ENCODE measurements around the gene SPAG16. TPM values are rescaled to one million over a fixed set of nuclear protein-coding genes. Genes with fewer than 3 reads are reported as not detected.
"Not testable (repeated sequence)": the region's sequence is repeated elsewhere in the genome, so short reads cannot be mapped to it uniquely, and the experiment has no call there.

The SPAG16 gene
- total RNA-seq, 2 experiments from 2014 or later: 2.8 to 3.2 TPM

GRCh38 chr2:213271947-213272346 is 12.3 kb upstream of the SPAG16 start:
- Mint-ChIP-seq H3K9me3 (no peaks in the 10 kb centered on the region), H3K4me1 (ENCODE audit: low read depth) (no peaks in the 10 kb centered on the region), H3K27me3 (peaks cover 2% of the 10 kb centered on the region), H3K36me3 (ENCODE audit: low read depth) (no peaks in the 10 kb centered on the region), H3K4me3 (no peak overlapping the region), H3K27ac (no peak overlapping the region)
- TF ChIP-seq CTCF (IDR thresholded peaks at IDR 0.05): no peak
- ChIA-PET CTCF (no interaction called here), POLR2A (no interaction called here)
- no peaks in the 10 kb centered on the region for H3K9me3 ChIP-seq (ENCODE audit: control insufficient read depth in 1 of 2, insufficient read depth in 1 of 2, low read length in 2 of 2)
- H3K4me1 ChIP-seq (ENCODE audit: insufficient read depth, low read length): no peaks in the 10 kb centered on the region
- DNase-seq: no peak
- no peak for ATAC-seq (ENCODE audit: poor library complexity)
- H3K36me3 ChIP-seq (ENCODE audit: insufficient read depth, low read length): no peaks in the 10 kb centered on the region
- intact Hi-C loops (cut with DNase I, micrococcal nuclease): no loop called here
- no peak overlapping the region for H3K27ac ChIP-seq (ENCODE audit: low read depth in 1 of 2, low read length in 2 of 2)
- H3K4me3 ChIP-seq (ENCODE audit: low read length): no peak overlapping the region
- no peaks in the 10 kb centered on the region for H3K27me3 ChIP-seq (ENCODE audit: control insufficient read depth in 1 of 2, insufficient read depth in 2 of 2, low read length in 2 of 2)

GRCh38 chr2:213274143-213274542 is 10.1 kb upstream of the SPAG16 start:
- no peak overlapping the region for H3K4me3 ChIP-seq (ENCODE audit: low read length)

GRCh38 chr2:213275265-213275664 is 9.0 kb upstream of the SPAG16 start:
- H3K4me1 Mint-ChIP-seq (ENCODE audit: low read depth): no peaks in the 10 kb centered on the region
- no peaks in the 10 kb centered on the region for H3K36me3 ChIP-seq (ENCODE audit: insufficient read depth, low read length)
- peaks cover 0 to 4% of the 10 kb centered on the region in 2 experiments for H3K27me3 ChIP-seq (ENCODE audit: control insufficient read depth in 1 of 2, insufficient read depth in 2 of 2, low read length in 2 of 2)
- H3K27ac Mint-ChIP-seq: no peak overlapping the region
- ATAC-seq (ENCODE audit: poor library complexity) (no peak), DNase-seq (no peak)
- POLR2A ChIA-PET: interaction anchor here (1.2 kb wide), 1 partner anchor 8 kb away, joined by 7 read pairs; the partner anchor contains the start of gene SPAG16
- H3K27me3 Mint-ChIP-seq: peaks cover 13% of the 10 kb centered on the region
- H3K4me3 ChIP-seq (ENCODE audit: low read length): no peak overlapping the region
- no peak for TF ChIP-seq CTCF (IDR thresholded peaks at IDR 0.05)
- peaks cover 0 to 8% of the 10 kb centered on the region in 2 experiments for H3K9me3 ChIP-seq (ENCODE audit: control insufficient read depth in 1 of 2, insufficient read depth in 1 of 2, low read length in 2 of 2)
- no peak overlapping the region for H3K4me3 Mint-ChIP-seq
- no peak overlapping the region for H3K27ac ChIP-seq (ENCODE audit: low read depth in 1 of 2, low read length in 2 of 2)
- H3K36me3 Mint-ChIP-seq (ENCODE audit: low read depth): no peaks in the 10 kb centered on the region
- CTCF ChIA-PET: no interaction called here
- no peaks in the 10 kb centered on the region for H3K4me1 ChIP-seq (ENCODE audit: insufficient read depth, low read length)
- no peaks in the 10 kb centered on the region for H3K9me3 Mint-ChIP-seq
- intact Hi-C loops (cut with DNase I, micrococcal nuclease): no loop called here

More at GRCh38 chr2:213274143-213274542, 10.1 kb upstream of the SPAG16 start:
- Histone ChIP-seq H3K27ac (ENCODE audit: low read depth in 1 of 2, low read length in 2 of 2) (no peak overlapping the region), H3K36me3 (ENCODE audit: insufficient read depth, low read length) (no peaks in the 10 kb centered on the region), H3K27me3 (ENCODE audit: control insufficient read depth in 1 of 2, insufficient read depth in 2 of 2, low read length in 2 of 2) (peaks cover 0 to 4% of the 10 kb centered on the region in 2 experiments), H3K9me3 (ENCODE audit: control insufficient read depth in 1 of 2, insufficient read depth in 1 of 2, low read length in 2 of 2) (peaks cover 0 to 8% of the 10 kb centered on the region in 2 experiments), H3K4me1 (ENCODE audit: insufficient read depth, low read length) (no peaks in the 10 kb centered on the region)
- CTCF ChIA-PET: no interaction called here
- Mint-ChIP-seq H3K9me3 (no peaks in the 10 kb centered on the region), H3K36me3 (ENCODE audit: low read depth) (no peaks in the 10 kb centered on the region), H3K4me1 (ENCODE audit: low read depth) (no peaks in the 10 kb centered on the region), H3K27me3 (peaks cover 10% of the 10 kb centered on the region), H3K27ac (no peak overlapping the region), H3K4me3 (no peak overlapping the region)
- intact Hi-C loops (cut with DNase I, micrococcal nuclease): no loop called here
- TF ChIP-seq CTCF (IDR thresholded peaks at IDR 0.05): no peak
- DNase-seq: no peak
- ATAC-seq (ENCODE audit: poor library complexity): no peak
- POLR2A ChIA-PET: no interaction called here

GRCh38 chr2:213277134-213277533 is 7.1 kb upstream of the SPAG16 start:
- H3K4me1 Mint-ChIP-seq (ENCODE audit: low read depth); POLR2A ChIA-PET; H3K36me3 ChIP-seq (ENCODE audit: insufficient read depth, low read length); CTCF ChIA-PET; DNase-seq; H3K4me1 ChIP-seq (ENCODE audit: insufficient read depth, low read length); H3K9me3 Mint-ChIP-seq; H3K4me3 Mint-ChIP-seq; H3K27ac ChIP-seq (ENCODE audit: low read depth in 1 of 2, low read length in 2 of 2); H3K4me3 ChIP-seq (ENCODE audit: low read length); H3K27ac Mint-ChIP-seq; H3K36me3 Mint-ChIP-seq (ENCODE audit: low read depth); intact Hi-C loops (cut with DNase I, micrococcal nuclease); H3K27me3 ChIP-seq (ENCODE audit: control insufficient read depth in 1 of 2, insufficient read depth in 2 of 2, low read length in 2 of 2); ATAC-seq (ENCODE audit: poor library complexity); H3K9me3 ChIP-seq (ENCODE audit: control insufficient read depth in 1 of 2, insufficient read depth in 1 of 2, low read length in 2 of 2): not testable (repeated sequence)
- H3K27me3 Mint-ChIP-seq: peaks cover 13% of the 10 kb centered on the region
